Neural crest cell (in vitro differentiated cells): ENCODE results near the gene TP53BP2. TPM values are rescaled to one million over a fixed set of nuclear protein-coding genes. Genes with fewer than 3 reads are reported as not detected.

Source experiments
- DNase-seq: peaks from one replicate; pipeline ENCODE4 v3.0.0; 2021; ENCODE audit warnings: low read depth, mixed read lengths, low spot score
- H3K27ac Mint-ChIP-seq: one replicate; pipeline ENCODE4 v1.8.0; 2021; ENCODE audit warnings: mild to moderate bottlenecking, mixed read lengths; ENCODE audit not compliant: unreplicated experiment
- H3K27me3 Mint-ChIP-seq: 2 replicates; pipeline ENCODE4 v1.8.0; 2021; ENCODE audit warnings: low read depth, mild to moderate bottlenecking, mixed read lengths
- H3K36me3 Mint-ChIP-seq: 2 replicates; pipeline ENCODE4 v1.8.0; 2021; ENCODE audit warnings: low read depth, mild to moderate bottlenecking, mixed read lengths
- H3K4me1 Mint-ChIP-seq: 2 replicates; pipeline ENCODE4 v1.8.0; 2021; ENCODE audit warnings: mixed read lengths
- H3K4me3 Mint-ChIP-seq: one replicate; pipeline ENCODE4 v1.8.0; 2021; ENCODE audit warnings: mild to moderate bottlenecking, mixed read lengths
- H3K9me3 Mint-ChIP-seq: 2 replicates; pipeline ENCODE4 v1.8.0; 2021; ENCODE audit warnings: mixed read lengths
- CTCF ChIP-seq: fragments of 200-600 bp; sonication (generic); conservative IDR thresholded peaks from 2 replicates; pipeline ENCODE4 v1.5.0; 2021; ENCODE audit warnings: antibody characterized with exemption, mild to moderate bottlenecking
- total RNA-seq: library from RNA; stranded (reverse); gene quantifications from 2 replicates; pipeline ENCODE4 v1.2.1, GENCODE V29; 2021

Gene TP53BP2
- total RNA-seq, 1 donor from 2014 or later: 61.5 TPM

GRCh38 chr1:223760833-223761232, 84.9 kb downstream of the TP53BP2 start:
- no peak for TF ChIP-seq CTCF

GRCh38 chr1:223759273-223759672, 86.5 kb downstream of the TP53BP2 start:
- H3K36me3 Mint-ChIP-seq: peaks cover 18% of the 10 kb centered on the region
- H3K4me1 Mint-ChIP-seq: no peaks in the 10 kb centered on the region
- TF ChIP-seq CTCF: no peak
- no peak for DNase-seq
- no peak overlapping the region for H3K4me3 Mint-ChIP-seq
- no peaks in the 10 kb centered on the region for H3K9me3 Mint-ChIP-seq
- no peaks in the 10 kb centered on the region for H3K27me3 Mint-ChIP-seq
- no peak overlapping the region for H3K27ac Mint-ChIP-seq

More at GRCh38 chr1:223760833-223761232, 84.9 kb downstream of the TP53BP2 start:
- Mint-ChIP-seq H3K27me3 (no peaks in the 10 kb centered on the region), H3K36me3 (peaks cover 20% of the 10 kb centered on the region), H3K27ac (no peak overlapping the region), H3K4me3 (no peak overlapping the region), H3K9me3 (no peaks in the 10 kb centered on the region), H3K4me1 (peaks cover 13% of the 10 kb centered on the region)
- DNase-seq: no peak

- no peaks in the 10 kb centered on the region for H3K27me3 Mint-ChIP-seq
- no peak for TF ChIP-seq CTCF
- no peak overlapping the region for H3K4me3 Mint-ChIP-seq
- no peak overlapping the region for H3K27ac Mint-ChIP-seq
- no peaks in the 10 kb centered on the region for H3K4me1 Mint-ChIP-seq
- peaks cover 16% of the 10 kb centered on the region for H3K36me3 Mint-ChIP-seq
- no peak for DNase-seq
- no peaks in the 10 kb centered on the region for H3K9me3 Mint-ChIP-seq
These were observed 87.0 kb downstream of the TP53BP2 start for GRCh38 chr1:223758734-223759133.

GRCh38 chr1:223756806-223757700, 88.7 kb downstream of the TP53BP2 start:
- H3K27me3 Mint-ChIP-seq: no peaks in the 10 kb centered on the region
- no peak for DNase-seq
- H3K9me3 Mint-ChIP-seq: no peaks in the 10 kb centered on the region
- H3K4me3 Mint-ChIP-seq: no peak overlapping the region
- no peak for TF ChIP-seq CTCF
- H3K4me1 Mint-ChIP-seq: no peaks in the 10 kb centered on the region
- no peak overlapping the region for H3K27ac Mint-ChIP-seq
- H3K36me3 Mint-ChIP-seq: peaks cover 14% of the 10 kb centered on the region

- H3K4me1 Mint-ChIP-seq: no peaks in the 10 kb centered on the region
- H3K9me3 Mint-ChIP-seq: no peaks in the 10 kb centered on the region
- TF ChIP-seq CTCF: no peak
- H3K27me3 Mint-ChIP-seq: no peaks in the 10 kb centered on the region
- DNase-seq: no peak
- no peak overlapping the region for H3K27ac Mint-ChIP-seq
- H3K36me3 Mint-ChIP-seq: peaks cover 14% of the 10 kb centered on the region
- no peak overlapping the region for H3K4me3 Mint-ChIP-seq
These were observed 89.6 kb downstream of the TP53BP2 start for GRCh38 chr1:223755992-223756775.
